ENCODE results near the gene BAIAP2.

The BAIAP2 gene

DNA sequence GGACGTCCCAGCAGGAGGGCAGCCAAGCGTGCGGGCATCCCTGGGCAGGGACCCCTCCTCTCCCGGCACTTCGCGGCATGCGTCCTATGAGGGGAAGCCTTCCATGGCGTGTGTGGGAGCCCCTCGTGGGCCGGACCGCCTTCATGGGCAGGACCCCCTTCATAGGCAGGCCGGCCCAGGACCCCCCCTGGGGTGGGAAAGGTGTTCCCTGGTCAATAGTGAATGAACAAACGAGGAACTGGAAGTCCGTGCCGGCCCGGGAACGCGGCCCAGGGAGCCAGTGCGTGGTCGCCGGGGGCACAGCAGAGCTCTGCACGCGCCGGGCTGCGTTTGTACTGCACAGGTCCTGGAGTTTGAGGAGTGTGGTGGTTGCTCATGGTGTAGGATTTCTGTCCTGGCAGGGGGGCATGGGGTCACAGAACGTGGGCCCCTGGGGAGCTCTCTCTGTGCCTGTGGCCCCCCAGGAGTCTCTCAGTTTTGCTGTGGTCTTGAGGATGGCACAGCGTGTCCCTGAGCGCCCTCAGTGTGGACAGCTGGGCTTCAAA lies 13.9 kb downstream of the BAIAP2 start:
- TF ChIP-seq, protein P1, sequence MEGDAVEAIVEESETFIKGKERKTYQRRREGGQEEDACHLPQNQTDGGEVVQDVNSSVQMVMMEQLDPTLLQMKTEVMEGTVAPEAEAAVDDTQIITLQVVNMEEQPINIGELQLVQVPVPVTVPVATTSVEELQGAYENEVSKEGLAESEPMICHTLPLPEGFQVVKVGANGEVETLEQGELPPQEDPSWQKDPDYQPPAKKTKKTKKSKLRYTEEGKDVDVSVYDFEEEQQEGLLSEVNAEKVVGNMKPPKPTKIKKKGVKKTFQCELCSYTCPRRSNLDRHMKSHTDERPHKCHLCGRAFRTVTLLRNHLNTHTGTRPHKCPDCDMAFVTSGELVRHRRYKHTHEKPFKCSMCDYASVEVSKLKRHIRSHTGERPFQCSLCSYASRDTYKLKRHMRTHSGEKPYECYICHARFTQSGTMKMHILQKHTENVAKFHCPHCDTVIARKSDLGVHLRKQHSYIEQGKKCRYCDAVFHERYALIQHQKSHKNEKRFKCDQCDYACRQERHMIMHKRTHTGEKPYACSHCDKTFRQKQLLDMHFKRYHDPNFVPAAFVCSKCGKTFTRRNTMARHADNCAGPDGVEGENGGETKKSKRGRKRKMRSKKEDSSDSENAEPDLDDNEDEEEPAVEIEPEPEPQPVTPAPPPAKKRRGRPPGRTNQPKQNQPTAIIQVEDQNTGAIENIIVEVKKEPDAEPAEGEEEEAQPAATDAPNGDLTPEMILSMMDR (IDR thresholded peaks at IDR 0.05; ENCODE audit: poor library complexity, severe bottlenecking) = no peak
- ATAC-seq (ENCODE audit: low read depth) (no peak), DNase-seq (ENCODE audit: low spot score) (no peak)
- Histone ChIP-seq H3K4me1 (ENCODE audit: insufficient read depth, poor library complexity, severe bottlenecking) (peaks cover 46% of the 10 kb centered on the region), H3K9me3 (ENCODE audit: severe bottlenecking) (no peaks in the 10 kb centered on the region), H3K36me3 (ENCODE audit: low read depth) (peaks cover 7% of the 10 kb centered on the region; the same call in 1 of the 2 replicates), H3K27me3 (ENCODE audit: insufficient read depth, poor library complexity, severe bottlenecking) (no peaks in the 10 kb centered on the region), H3K27ac (ENCODE audit: poor library complexity, severe bottlenecking) (peak overlapping the region; percentile 98), H3K4me3 (ENCODE audit: severe bottlenecking) (no peak overlapping the region)

DNA sequence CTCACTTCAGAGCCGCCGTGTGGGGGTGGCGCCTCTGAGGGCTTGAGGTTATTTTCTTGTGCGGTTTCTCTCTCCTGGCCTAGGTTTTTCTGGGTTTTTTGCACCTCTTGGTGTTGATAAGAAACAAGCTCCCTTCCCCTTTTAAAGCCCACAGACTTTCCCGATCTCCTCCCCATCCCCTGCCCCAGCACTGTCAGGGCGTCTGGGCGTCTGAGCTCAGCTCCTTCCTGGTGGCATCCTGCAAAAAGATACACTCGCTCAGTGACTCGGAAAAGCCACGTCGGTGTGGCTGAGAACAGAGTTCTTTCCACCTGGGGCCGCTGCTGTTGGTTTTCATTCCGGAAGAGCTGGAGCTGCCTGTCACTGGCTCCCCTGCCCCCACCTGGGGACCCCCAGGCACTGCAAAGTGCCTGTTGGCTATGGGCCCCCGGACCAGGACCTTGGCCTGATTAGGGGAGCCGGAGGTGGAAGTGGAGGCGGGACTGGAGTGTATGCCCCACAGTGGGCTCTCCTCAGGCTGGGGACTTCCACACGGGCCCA lies 14.5 kb downstream of the BAIAP2 start:
- TF ChIP-seq, protein P1 (IDR thresholded peaks at IDR 0.05; ENCODE audit: poor library complexity, severe bottlenecking) = no peak
- Histone ChIP-seq H3K4me3 (ENCODE audit: severe bottlenecking) (no peak overlapping the region), H3K4me1 (ENCODE audit: insufficient read depth, poor library complexity, severe bottlenecking) (peaks cover 42% of the 10 kb centered on the region), H3K27ac (ENCODE audit: poor library complexity, severe bottlenecking) (peak overlapping the region; percentile 98), H3K9me3 (ENCODE audit: severe bottlenecking) (no peaks in the 10 kb centered on the region), H3K27me3 (ENCODE audit: insufficient read depth, poor library complexity, severe bottlenecking) (no peaks in the 10 kb centered on the region), H3K36me3 (ENCODE audit: low read depth) (peaks cover 7% of the 10 kb centered on the region; the same call in 1 of the 2 replicates)
- peak; percentile 0; the same call in 2 of the 3 replicates for ATAC-seq (ENCODE audit: low read depth)
- no peak for DNase-seq (ENCODE audit: low spot score)

DNA sequence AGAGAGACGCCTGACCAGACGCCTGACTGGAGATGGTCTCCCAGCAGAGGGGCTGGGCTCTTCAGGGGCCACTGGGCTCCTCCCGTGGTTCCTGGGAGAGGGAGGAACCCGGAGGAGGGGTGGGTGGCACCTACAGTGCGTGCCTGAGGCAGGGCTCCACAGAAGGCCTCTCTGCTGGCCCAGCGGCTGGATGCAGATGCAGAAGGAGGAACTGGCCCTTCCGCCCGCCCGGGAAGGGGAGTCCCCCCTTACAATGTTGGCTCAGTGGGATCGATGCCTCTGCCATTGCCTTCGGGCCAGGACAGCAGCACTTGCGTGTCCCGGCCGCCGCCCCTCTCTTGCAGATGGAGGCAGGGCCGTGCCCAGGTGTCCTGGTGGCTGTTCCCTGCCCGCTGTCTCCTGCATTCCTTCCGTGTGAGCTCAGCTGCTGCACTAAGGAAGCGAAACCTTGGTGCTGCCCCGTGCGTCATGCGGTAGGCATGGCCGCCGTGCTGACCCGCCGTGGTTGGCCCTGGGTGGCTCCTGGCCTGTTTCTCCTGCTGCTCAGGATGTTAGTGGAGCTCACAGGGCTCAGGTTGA lies 15.1 kb downstream of the BAIAP2 start:
- ATAC-seq (ENCODE audit: low read depth) = peak; percentile 96
- H3K27ac ChIP-seq (ENCODE audit: poor library complexity, severe bottlenecking) = peak overlapping the region; percentile 98
- TF ChIP-seq, protein P1 (IDR thresholded peaks at IDR 0.05; ENCODE audit: poor library complexity, severe bottlenecking) = no peak
- peaks cover 36% of the 10 kb centered on the region for H3K4me1 ChIP-seq (ENCODE audit: insufficient read depth, poor library complexity, severe bottlenecking)
- peak; percentile 98 for DNase-seq (ENCODE audit: low spot score)
- H3K9me3 ChIP-seq (ENCODE audit: severe bottlenecking) = no peaks in the 10 kb centered on the region
- peaks cover 7% of the 10 kb centered on the region; the same call in 1 of the 2 replicates for H3K36me3 ChIP-seq (ENCODE audit: low read depth)
- H3K4me3 ChIP-seq (ENCODE audit: severe bottlenecking) = no peak overlapping the region
- H3K27me3 ChIP-seq (ENCODE audit: insufficient read depth, poor library complexity, severe bottlenecking) = no peaks in the 10 kb centered on the region

DNA sequence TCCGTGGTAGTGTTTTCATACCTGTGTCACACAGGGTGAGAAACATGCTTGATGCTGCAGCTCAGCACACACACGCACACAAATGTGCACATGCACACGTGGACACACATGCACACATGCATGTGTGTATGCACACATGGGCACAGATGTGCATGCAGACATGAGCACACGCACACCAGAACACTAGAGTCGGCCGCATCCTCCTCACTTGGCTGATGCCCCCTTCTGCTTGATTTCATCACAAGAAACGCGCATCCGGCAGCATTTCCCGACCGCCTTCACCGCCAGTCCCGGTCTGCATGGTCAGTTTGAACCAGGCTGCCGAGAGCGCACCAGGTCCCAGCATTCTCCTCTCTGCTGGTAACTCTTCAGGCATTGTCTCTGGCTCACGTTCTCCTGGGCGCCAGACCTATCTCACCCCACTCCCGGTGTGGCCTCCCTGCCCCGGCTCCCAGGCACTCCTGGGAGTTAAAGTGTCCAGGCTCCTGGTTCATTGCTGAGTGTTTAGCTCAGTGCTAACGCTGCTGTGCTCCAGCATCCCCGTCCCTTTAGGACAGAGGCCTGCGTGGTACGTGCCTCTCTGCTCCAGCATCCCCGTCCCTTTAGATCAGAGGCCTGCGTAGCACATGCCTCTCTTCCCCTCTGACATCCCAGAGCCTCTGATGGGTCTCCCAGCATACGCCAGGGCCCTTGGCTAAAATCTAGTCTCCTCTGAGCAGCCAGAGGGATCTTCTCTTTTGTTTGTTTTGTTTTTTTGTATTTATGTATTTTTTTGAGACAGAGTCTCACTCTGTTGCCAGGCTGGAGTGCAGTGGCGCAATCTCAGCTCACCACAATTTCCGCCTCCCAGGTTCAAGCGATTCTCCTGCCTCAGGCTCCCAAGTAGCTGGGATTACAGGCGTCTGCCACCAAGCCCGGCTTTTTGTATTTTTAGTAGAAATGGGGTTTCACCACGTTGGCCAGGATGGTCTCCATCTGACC lies 16.0 kb downstream of the BAIAP2 start:
- Histone ChIP-seq H3K9me3 (ENCODE audit: severe bottlenecking) (no peaks in the 10 kb centered on the region), H3K4me3 (ENCODE audit: severe bottlenecking) (no peak overlapping the region), H3K27ac (ENCODE audit: poor library complexity, severe bottlenecking) (peak overlapping the region; percentile 98), H3K27me3 (ENCODE audit: insufficient read depth, poor library complexity, severe bottlenecking) (no peaks in the 10 kb centered on the region), H3K4me1 (ENCODE audit: insufficient read depth, poor library complexity, severe bottlenecking) (peaks cover 30% of the 10 kb centered on the region), H3K36me3 (ENCODE audit: low read depth) (peaks cover 10% of the 10 kb centered on the region)
- DNase-seq (ENCODE audit: low spot score) = no peak
- TF ChIP-seq, protein P1 (IDR thresholded peaks at IDR 0.05; ENCODE audit: poor library complexity, severe bottlenecking) = no peak
- no peak for ATAC-seq (ENCODE audit: low read depth)
